Left lung (tissue), 10 donors: ENCODE data around the gene CMTM1. TPM values are rescaled to one million over a fixed set of nuclear protein-coding genes. Genes with fewer than 3 reads are reported as not detected.

Experiments used
- ATAC-seq: fragments of 200-7000 bp; cut with Tn5 transposase; one replicate; pipeline ENCODE4 v1.9.1; 2020; ENCODE audit warnings: moderate library complexity
- DNase-seq, 4 donors: peaks; one replicate each; pipeline ENCODE4 v3.0.0-alpha.2; 2013 to 2020
- H3K27ac ChIP-seq, 2 donors: fragments of 200-600 bp; sonication (generic) in 1 of 2; one replicate each; pipeline versions ENCODE4 v1.5.0 to v1.8.0; 2020 to 2021
- H3K27me3 ChIP-seq, 2 donors: fragments of 200-600 bp; sonication (generic) in 1 of 2; one replicate each; pipeline versions ENCODE4 v1.5.0 to v1.8.0; 2020 to 2021
- H3K36me3 ChIP-seq, 2 donors: fragments of 200-600 bp; sonication (generic) in 1 of 2; one replicate each; pipeline versions ENCODE4 v1.5.0 to v1.8.0; 2020 to 2021
- H3K4me1 ChIP-seq, 2 donors: fragments of 200-600 bp; one replicate each; pipeline ENCODE4 v1.8.0; 2021
- H3K4me3 ChIP-seq, 2 donors: fragments of 200-600 bp; sonication (generic) in 1 of 2; one replicate each; pipeline versions ENCODE4 v1.5.0 to v1.8.0; 2020 to 2021; ENCODE audit warnings: mild to moderate bottlenecking in 1 of 2
- H3K9me3 ChIP-seq, 2 donors: fragments of 200-600 bp; sonication (generic) in 1 of 2; one replicate each; pipeline versions ENCODE4 v1.5.0 to v1.8.0; 2020 to 2021
- CTCF ChIP-seq, 2 donors: fragments of 200-600 bp; sonication (generic) in 1 of 2; IDR thresholded peaks; one replicate each; pipeline versions ENCODE4 v1.5.0 to v1.8.0; 2021; ENCODE audit warnings: antibody characterized with exemption in 2 of 2
- intact Hi-C, 2 donors: fragments of 100-400 bp; cut with DNase I; formaldehyde crosslinking; loops; one replicate each; pipeline versions ENCODE4 v1.11.2 to v1.14.2; 2022
- polyA plus RNA-seq, 6 donors: library from polyadenylated mRNA; unstranded; fragments of 120-200 nt; gene quantifications; one replicate each; pipeline ENCODE4 v1.2.1, GENCODE V29; 2013; ENCODE audit not compliant: insufficient read length in 6 of 6
- total RNA-seq, 2 donors: library from RNA; stranded (reverse); fragmentation: NEBNext Ultra II Directional; extraction: Animal tissue kit (Norgen Biotek cat#: 25700); gene quantifications; one replicate each; pipeline ENCODE4 v1.2.1, GENCODE V29; 2021
- donor health status: DM: no; HTN: yes; CAD: no.
- donor health status: DM: no; HTN: no; CAD: no.

The CMTM1 gene
- total and polyA plus RNA-seq, 8 donors, result 5.7 to 10.1 (median 9.5) TPM

GRCh38 chr16:66528294-66528693, 37.9 kb upstream of the CMTM1 start:
- H3K4me3 ChIP-seq, result no peak overlapping the region
- DNase-seq, result no peak
- H3K36me3 ChIP-seq, result peaks cover 0 to 76% of the 10 kb centered on the region in 2 donors
- H3K27ac ChIP-seq, result no peak overlapping the region
- intact Hi-C loops, result no loop called here
- no peaks in the 10 kb centered on the region for H3K27me3 ChIP-seq
- no peaks in the 10 kb centered on the region for H3K9me3 ChIP-seq
- H3K4me1 ChIP-seq, result peaks cover 0 to 41% of the 10 kb centered on the region in 2 donors
- no peak for ATAC-seq
- no peak for TF ChIP-seq CTCF (IDR thresholded peaks at IDR 0.05)

GRCh38 chr16:66529475-66529874, 36.8 kb upstream of the CMTM1 start:
- intact Hi-C loops, result no loop called here
- Histone ChIP-seq H3K4me3 (no peak overlapping the region), H3K4me1 (peaks cover 0 to 29% of the 10 kb centered on the region in 2 donors), H3K27ac (no peak overlapping the region), H3K9me3 (no peaks in the 10 kb centered on the region), H3K36me3 (peaks cover 0 to 87% of the 10 kb centered on the region in 2 donors), H3K27me3 (no peaks in the 10 kb centered on the region)
- ATAC-seq (no peak), DNase-seq (no peak)
- TF ChIP-seq CTCF (IDR thresholded peaks at IDR 0.05), result no peak

- intact Hi-C loops, result no loop called here
- no peaks in the 10 kb centered on the region for H3K9me3 ChIP-seq
- ATAC-seq (no peak), DNase-seq (no peak)
- peaks cover 0 to 73% of the 10 kb centered on the region in 2 donors for H3K36me3 ChIP-seq
- H3K4me1 ChIP-seq, result peaks cover 0 to 1% of the 10 kb centered on the region in 2 donors
- TF ChIP-seq CTCF (IDR thresholded peaks at IDR 0.05), result no peak
- no peak overlapping the region for H3K4me3 ChIP-seq
- no peak overlapping the region for H3K27ac ChIP-seq
- no peaks in the 10 kb centered on the region for H3K27me3 ChIP-seq
Measured at GRCh38 chr16:66534376-66534799, 31.9 kb upstream of the CMTM1 start.

GRCh38 chr16:66536525-66536924, 29.7 kb upstream of the CMTM1 start:
- ATAC-seq, result no peak
- Histone ChIP-seq H3K9me3 (no peaks in the 10 kb centered on the region), H3K36me3 (peaks cover 0 to 57% of the 10 kb centered on the region in 2 donors), H3K27ac (no peak overlapping the region), H3K4me1 (peaks cover 0 to 12% of the 10 kb centered on the region in 2 donors), H3K4me3 (no peak overlapping the region), H3K27me3 (no peaks in the 10 kb centered on the region)
- no peak for DNase-seq
- no peak for TF ChIP-seq CTCF (IDR thresholded peaks at IDR 0.05)
- intact Hi-C loops, result no loop called here

DNA sequence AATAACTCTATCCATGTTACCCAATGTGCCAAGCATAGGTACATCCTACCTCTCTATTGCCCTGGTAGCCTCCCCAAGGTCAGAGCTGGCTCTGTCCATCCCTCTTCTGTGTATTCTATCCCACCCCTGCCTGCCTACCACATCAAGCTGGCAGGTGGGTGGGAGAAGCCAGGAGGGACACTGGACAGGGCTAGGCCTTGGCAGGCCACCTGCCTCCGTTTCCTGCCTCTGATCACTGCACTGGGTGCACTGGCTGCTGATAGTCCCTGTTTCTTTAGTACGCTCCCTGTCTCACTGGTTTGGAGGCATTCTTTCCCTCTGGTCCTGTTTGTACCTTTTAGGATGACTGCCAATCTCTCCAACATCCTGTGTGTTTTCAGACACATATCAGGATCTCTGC, 29.0 kb upstream of the CMTM1 start:
- no peak for ATAC-seq
- Histone ChIP-seq H3K4me3 (no peak overlapping the region), H3K36me3 (peaks cover 0 to 57% of the 10 kb centered on the region in 2 donors), H3K27me3 (no peaks in the 10 kb centered on the region), H3K9me3 (no peaks in the 10 kb centered on the region), H3K27ac (no peak overlapping the region), H3K4me1 (peaks cover 0 to 12% of the 10 kb centered on the region in 2 donors)
- no peak for TF ChIP-seq CTCF (IDR thresholded peaks at IDR 0.05)
- intact Hi-C loops, result no loop called here
- no peak for DNase-seq
